Measurements from ENCODE around the gene TSEN54.
A peak's percentile ranks its signal among the peaks of the same experiment; 100 is the strongest.

The TSEN54 gene

DNA sequence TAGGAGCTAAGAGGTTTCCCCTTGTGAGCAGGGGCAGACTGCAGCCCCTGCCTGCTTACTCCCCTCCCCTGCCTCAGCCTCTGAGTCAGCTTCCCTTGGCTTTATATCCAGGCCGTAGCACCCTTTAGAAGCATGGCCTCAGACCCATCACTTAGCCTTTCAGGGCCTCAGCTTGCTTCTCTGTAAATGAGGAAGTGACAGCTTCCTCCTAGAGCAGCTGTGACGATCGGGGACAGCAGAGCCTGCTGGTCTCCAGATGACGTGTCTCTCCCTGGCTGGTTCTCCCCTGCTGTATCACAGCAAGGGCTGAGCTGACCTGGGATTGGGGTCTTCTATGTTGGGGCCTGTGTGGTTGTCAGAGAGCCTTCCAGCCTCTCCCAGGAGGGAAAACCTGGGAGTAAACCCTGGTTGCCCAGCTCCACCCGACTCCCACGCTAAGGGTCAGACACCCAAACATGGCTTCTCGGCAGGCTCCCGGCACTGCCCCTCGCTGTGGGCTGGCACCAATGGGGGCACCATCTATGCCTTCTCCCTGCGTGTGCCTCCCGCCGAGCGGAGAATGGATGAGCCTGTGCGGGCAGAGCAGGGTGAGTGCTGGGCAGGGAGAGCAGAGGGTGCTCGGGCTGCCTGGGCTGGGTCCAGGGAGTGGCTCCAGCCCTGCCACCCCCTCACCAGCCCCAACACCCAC, 55.0 kb downstream of the TSEN54 start:
- ATAC-seq (ENCODE audit: low read depth) (peak; percentile 96), DNase-seq (ENCODE audit: low spot score in 2 of 2) (peak; percentile 66 to 67)
- Mint-ChIP-seq H3K9me3 (no peaks in the 10 kb centered on the region), H3K36me3 (peaks cover 7% of the 10 kb centered on the region), H3K27ac (peak overlapping the region; percentile 95), H3K4me1 (peaks cover 15% of the 10 kb centered on the region), H3K4me3 (peak overlapping the region; percentile 78), H3K27me3 (no peaks in the 10 kb centered on the region)

DNA sequence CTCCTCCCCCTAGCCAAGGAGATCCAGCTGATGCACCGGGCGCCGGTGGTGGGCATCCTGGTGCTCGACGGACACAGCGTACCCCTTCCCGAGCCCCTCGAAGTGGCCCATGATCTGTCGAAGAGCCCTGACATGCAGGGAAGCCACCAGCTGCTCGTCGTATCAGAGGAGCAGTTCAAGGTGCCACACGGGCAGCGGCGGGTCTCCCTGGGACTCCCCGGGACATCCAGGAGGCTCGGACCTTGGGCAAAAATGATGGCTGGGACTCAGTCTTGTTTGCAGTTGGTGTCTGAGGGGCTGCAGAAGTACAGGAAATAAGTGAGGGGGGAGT, 55.5 kb downstream of the TSEN54 start:
- no peak for DNase-seq (ENCODE audit: low spot score in 2 of 2)
- Mint-ChIP-seq H3K27me3 (no peaks in the 10 kb centered on the region), H3K4me3 (no peak overlapping the region), H3K4me1 (peaks cover 10% of the 10 kb centered on the region), H3K36me3 (peaks cover 7% of the 10 kb centered on the region), H3K9me3 (no peaks in the 10 kb centered on the region), H3K27ac (peak overlapping the region; percentile 95)
- ATAC-seq (ENCODE audit: low read depth) = no peak

DNA sequence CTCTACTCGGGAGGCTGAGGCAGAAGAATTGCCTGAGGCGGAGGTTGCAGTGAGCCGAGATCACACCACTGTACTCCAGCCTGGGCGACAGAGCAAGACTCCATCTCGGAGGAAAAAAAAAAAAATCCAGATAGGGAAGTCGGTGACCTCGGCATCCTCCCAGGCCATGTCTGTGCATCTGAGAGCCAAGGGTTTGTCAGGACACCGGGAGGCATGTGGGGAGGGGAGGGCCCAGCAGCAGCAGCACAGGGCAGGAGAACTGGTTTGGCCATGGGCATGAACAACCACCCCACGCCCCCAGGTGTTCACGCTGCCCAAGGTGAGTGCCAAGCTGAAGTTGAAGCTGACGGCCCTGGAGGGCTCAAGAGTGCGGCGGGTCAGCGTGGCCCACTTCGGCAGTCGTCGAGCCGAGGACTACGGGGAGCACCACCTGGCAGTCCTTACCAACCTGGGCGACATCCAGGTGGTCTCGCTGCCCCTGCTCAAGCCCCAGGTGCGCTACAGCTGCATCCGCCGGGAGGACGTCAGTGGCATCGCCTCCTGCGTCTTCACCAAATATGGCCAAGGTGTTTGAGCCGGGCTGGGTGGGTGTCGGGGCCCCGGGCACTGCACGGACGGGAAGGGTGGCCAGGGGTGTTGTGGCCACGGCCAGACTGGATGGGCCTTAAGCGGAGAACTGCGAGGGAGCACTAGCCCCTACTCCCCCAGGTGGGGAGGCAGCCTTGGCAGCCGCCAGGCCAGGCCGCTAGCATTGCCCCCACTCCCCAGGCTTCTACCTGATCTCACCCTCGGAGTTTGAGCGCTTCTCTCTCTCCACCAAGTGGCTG, 56.6 kb downstream of the TSEN54 start:
- no peak for ATAC-seq (ENCODE audit: low read depth)
- H3K27ac Mint-ChIP-seq = no peak overlapping the region
- peaks cover 9% of the 10 kb centered on the region for H3K4me1 Mint-ChIP-seq
- no peaks in the 10 kb centered on the region for H3K27me3 Mint-ChIP-seq
- no peak for DNase-seq (ENCODE audit: low spot score in 2 of 2)
- H3K36me3 Mint-ChIP-seq = peaks cover 6% of the 10 kb centered on the region
- H3K4me3 Mint-ChIP-seq = no peak overlapping the region
- no peaks in the 10 kb centered on the region for H3K9me3 Mint-ChIP-seq

DNA sequence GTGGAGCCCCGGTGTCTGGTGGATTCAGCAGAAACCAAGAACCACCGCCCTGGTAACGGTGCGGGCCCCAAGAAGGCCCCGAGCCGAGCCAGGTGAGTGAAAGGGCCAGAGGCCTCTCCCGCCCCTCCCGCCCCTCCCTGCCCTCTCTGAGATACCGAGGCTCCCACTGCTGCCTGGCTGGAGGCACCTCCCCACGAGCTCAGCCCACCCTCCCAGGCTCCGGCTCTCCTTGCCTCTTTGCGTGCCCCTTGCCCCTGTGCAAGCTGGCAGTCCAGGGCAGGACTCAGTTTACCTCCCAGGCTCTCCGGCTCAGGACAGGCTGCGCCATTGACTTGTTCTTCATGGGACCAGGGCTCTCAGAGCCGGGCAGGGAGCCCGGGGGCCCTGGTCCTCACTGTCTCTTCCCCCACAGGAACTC, 57.2 kb downstream of the TSEN54 start:
- ATAC-seq (ENCODE audit: low read depth) (no peak), DNase-seq (ENCODE audit: low spot score in 2 of 2) (no peak)
- peaks cover 6% of the 10 kb centered on the region for H3K36me3 Mint-ChIP-seq
- no peaks in the 10 kb centered on the region for H3K9me3 Mint-ChIP-seq
- H3K27me3 Mint-ChIP-seq = no peaks in the 10 kb centered on the region
- no peak overlapping the region for H3K27ac Mint-ChIP-seq
- peaks cover 9% of the 10 kb centered on the region for H3K4me1 Mint-ChIP-seq
- H3K4me3 Mint-ChIP-seq = no peak overlapping the region

DNA sequence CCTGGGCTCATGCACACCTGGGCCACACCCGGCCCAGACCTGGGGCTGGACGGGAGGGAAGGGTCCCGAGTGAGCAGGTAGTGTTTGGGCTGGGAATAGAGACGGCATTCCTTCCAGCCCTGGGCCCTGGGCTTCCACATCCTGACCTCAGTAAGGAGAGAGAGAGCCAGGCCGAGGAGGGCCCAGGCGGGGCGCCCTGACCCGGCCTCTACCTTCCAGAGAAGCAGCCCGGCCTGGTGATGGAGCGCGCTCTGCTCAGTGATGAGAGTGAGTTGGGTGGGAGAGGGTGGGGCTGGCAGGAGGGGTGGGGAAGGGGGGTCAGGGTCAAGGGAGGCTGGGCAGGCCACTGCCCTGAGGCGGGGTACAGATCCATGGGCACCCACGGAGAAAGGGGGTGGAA, 57.7 kb downstream of the TSEN54 start:
- peaks cover 6% of the 10 kb centered on the region for H3K36me3 Mint-ChIP-seq
- peaks cover 9% of the 10 kb centered on the region for H3K4me1 Mint-ChIP-seq
- ATAC-seq (ENCODE audit: low read depth) (no peak), DNase-seq (ENCODE audit: low spot score in 2 of 2) (no peak)
- H3K27me3 Mint-ChIP-seq = no peaks in the 10 kb centered on the region
- H3K27ac Mint-ChIP-seq = no peak overlapping the region
- H3K9me3 Mint-ChIP-seq = no peaks in the 10 kb centered on the region
- no peak overlapping the region for H3K4me3 Mint-ChIP-seq

Data from memory B cell (primary cell).